Smooth muscle cell (in vitro differentiated cells): ENCODE results near the gene SQOR. TPM values are rescaled to one million over a fixed set of nuclear protein-coding genes. Genes with fewer than 3 reads are reported as not detected.

Experiments
- DNase-seq: peaks from one replicate; lab custom pipeline; 2025; ENCODE audit not compliant: unreplicated experiment; lab: John Stamatoyannopoulos, UW
- H2AFZ ChIP-seq: fragments of 200-600 bp; sonication (generic); 2 replicates; pipeline ENCODE4 v1.6.0; 2016; ENCODE audit warnings: antibody characterized with exemption, low read depth, mild to moderate bottlenecking
- H3F3A ChIP-seq: fragments of 200-600 bp; sonication (generic); 2 replicates; pipeline ENCODE4 v1.6.0; 2017; ENCODE audit warnings: antibody characterized with exemption, low read depth
- H3K27ac ChIP-seq: fragments of 200-600 bp; sonication (generic); 2 replicates; pipeline ENCODE4 v1.5.1; 2016; ENCODE audit warnings: low read depth, mild to moderate bottlenecking
- H3K27me3 ChIP-seq: fragments of 200-600 bp; sonication (generic); 2 replicates; pipeline ENCODE4 v1.6.1; 2016; ENCODE audit warnings: low read depth, mild to moderate bottlenecking
- H3K36me3 ChIP-seq: fragments of 200-600 bp; sonication (generic); 2 replicates; pipeline ENCODE4 v1.5.1; 2016; ENCODE audit warnings: low read depth
- H3K4me1 ChIP-seq: fragments of 200-600 bp; sonication (generic); 2 replicates; pipeline ENCODE4 v1.5.1; 2016; ENCODE audit warnings: low read depth
- H3K4me2 ChIP-seq: fragments of 200-600 bp; sonication (generic); 2 replicates; pipeline ENCODE4 v1.6.0; 2016; ENCODE audit warnings: mild to moderate bottlenecking
- H3K4me3 ChIP-seq: fragments of 200-600 bp; sonication (generic); 2 replicates; pipeline ENCODE4 v1.5.1; 2016; ENCODE audit warnings: mild to moderate bottlenecking
- H3K79me2 ChIP-seq: fragments of 200-600 bp; sonication (generic); 2 replicates; pipeline ENCODE4 v1.6.0; 2016; ENCODE audit warnings: low read depth, mild to moderate bottlenecking
- H3K9ac ChIP-seq: fragments of 200-600 bp; sonication (generic); 2 replicates; pipeline ENCODE4 v1.6.0; 2016; ENCODE audit warnings: low read depth
- H3K9me3 ChIP-seq: fragments of 200-600 bp; sonication (generic); replicated peaks from 2 replicates; pipeline ENCODE4 v1.5.1; 2016; ENCODE audit warnings: low read depth
- H4K20me1 ChIP-seq: fragments of 200-600 bp; sonication (generic); 2 replicates; pipeline ENCODE4 v1.6.0; 2016; ENCODE audit warnings: low read depth
- CTCF ChIP-seq: fragments of 200-600 bp; sonication (generic); IDR thresholded peaks from 2 replicates; pipeline ENCODE4 v1.5.1; 2017; ENCODE audit warnings: borderline replicate concordance, mild to moderate bottlenecking, antibody characterized with exemption; ENCODE audit not compliant: insufficient read depth, poor library complexity, severe bottlenecking
- WGBS: methylation state at CpG from one replicate; pipeline ENCODE4 v1.1.7; 2016; ENCODE audit warnings: low lambda C conversion rate; 5-methylcytosine and 5-hydroxymethylcytosine counted together
- polyA plus RNA-seq: library from polyadenylated mRNA; unstranded; fragments of >200 nt; fragmentation: Nextera tagmentation; extraction: Ambion mirVana; gene quantifications from 2 replicates; pipeline ENCODE4 v1.2.1, GENCODE V29; 2016
- total RNA-seq: library from RNA; depleted of rRNA; stranded (reverse); fragments of >200 nt; gene quantifications from 2 replicates; pipeline ENCODE4 v1.2.3, GENCODE V29; 2014

SQOR gene
- total and polyA plus RNA-seq, 2 experiments from 2014 or later = 9.4 to 9.9 TPM

- no peak overlapping the region for H3K4me3 ChIP-seq
- H3K27me3 ChIP-seq = no peaks in the 10 kb centered on the region
- no peaks in the 10 kb centered on the region for H3K36me3 ChIP-seq
- no peak overlapping the region for H3K4me2 ChIP-seq
- DNase-seq = no peak
- no peak overlapping the region for H3K9ac ChIP-seq
- no peaks in the 10 kb centered on the region for H3F3A ChIP-seq
- whole genome bisulfite sequencing = 91% methylated on average over 6 of the region's 6 CpGs
- H3K79me2 ChIP-seq = no peaks in the 10 kb centered on the region
- H4K20me1 ChIP-seq = no peaks in the 10 kb centered on the region
- H2AFZ ChIP-seq = no peak overlapping the region
- H3K9me3 ChIP-seq = no peaks in the 10 kb centered on the region
- no peak for TF ChIP-seq CTCF
- no peak overlapping the region for H3K27ac ChIP-seq
- no peaks in the 10 kb centered on the region for H3K4me1 ChIP-seq
Measured at GRCh38 chr15:45668386-45668785, 33.6 kb downstream of the SQOR start.

DNA sequence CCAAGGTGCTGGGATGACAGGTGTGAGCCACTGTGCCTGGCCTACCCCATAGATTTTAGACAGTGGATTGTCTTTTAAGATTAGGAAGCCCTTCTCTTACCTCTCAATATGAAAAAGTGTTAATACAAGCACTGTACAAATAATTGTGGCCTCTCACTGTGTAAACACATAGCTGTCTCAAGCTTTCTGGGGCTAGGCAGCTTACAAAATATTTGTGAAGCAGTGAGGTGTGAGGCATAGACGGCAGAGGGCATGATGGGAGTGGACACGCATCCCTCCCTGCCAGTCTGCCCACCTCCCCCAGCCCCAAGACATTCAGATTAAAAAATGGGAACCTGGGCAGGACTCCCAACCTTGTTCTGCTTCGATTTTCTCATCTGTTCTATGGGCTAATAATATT is 34.6 kb downstream of the SQOR start:
- H3K36me3 ChIP-seq = no peaks in the 10 kb centered on the region
- H3K9ac ChIP-seq = no peak overlapping the region
- no peak for TF ChIP-seq CTCF

GRCh38 chr15:45670091-45670490 is 35.3 kb downstream of the SQOR start:
- no peaks in the 10 kb centered on the region for H3K9me3 ChIP-seq
- peak overlapping the region; percentile 7 for H3K4me2 ChIP-seq
- no peaks in the 10 kb centered on the region for H3K27me3 ChIP-seq
- TF ChIP-seq CTCF = no peak
- no peak overlapping the region for H3K4me3 ChIP-seq
- H3K9ac ChIP-seq = no peak overlapping the region
- no peaks in the 10 kb centered on the region for H3F3A ChIP-seq
- no peak for DNase-seq
- H2AFZ ChIP-seq = no peak overlapping the region
- 54% methylated on average over 5 of the region's 5 CpGs for WGBS
- no peaks in the 10 kb centered on the region for H3K79me2 ChIP-seq
- H4K20me1 ChIP-seq = no peaks in the 10 kb centered on the region
- H3K4me1 ChIP-seq = no peaks in the 10 kb centered on the region
- H3K27ac ChIP-seq = peak overlapping the region; percentile 41
- H3K36me3 ChIP-seq = no peaks in the 10 kb centered on the region

More for the DNA sequence above, 34.6 kb downstream of the SQOR start:
- Histone ChIP-seq H3F3A (no peaks in the 10 kb centered on the region), H3K79me2 (no peaks in the 10 kb centered on the region), H4K20me1 (no peaks in the 10 kb centered on the region), H3K27me3 (no peaks in the 10 kb centered on the region), H2AFZ (no peak overlapping the region), H3K27ac (peak overlapping the region; percentile 41), H3K9me3 (no peaks in the 10 kb centered on the region), H3K4me3 (no peak overlapping the region), H3K4me2 (no peak overlapping the region), H3K4me1 (no peaks in the 10 kb centered on the region)
- DNase-seq = no peak
- 88% methylated on average over 3 of the region's 3 CpGs for WGBS

GRCh38 chr15:45670511-45670910 is 35.7 kb downstream of the SQOR start:
- Histone ChIP-seq H2AFZ (no peak overlapping the region), H3K9me3 (no peaks in the 10 kb centered on the region), H3K36me3 (no peaks in the 10 kb centered on the region), H3K4me1 (no peaks in the 10 kb centered on the region), H3K4me3 (no peak overlapping the region), H3K27me3 (no peaks in the 10 kb centered on the region), H3K79me2 (no peaks in the 10 kb centered on the region), H3K27ac (peak overlapping the region; percentile 41), H3K9ac (no peak overlapping the region), H3K4me2 (no peak overlapping the region), H4K20me1 (no peaks in the 10 kb centered on the region), H3F3A (no peaks in the 10 kb centered on the region)
- 92% methylated on average over 4 of the region's 4 CpGs for WGBS
- no peak for DNase-seq
- TF ChIP-seq CTCF = no peak
